ENCODE measurements around the gene ATP9B.

The ATP9B gene

GRCh38 chr18:79199691-79200374 lies 130.6 kb downstream of the ATP9B start (continued):
- TF ChIP-seq, protein P1, sequence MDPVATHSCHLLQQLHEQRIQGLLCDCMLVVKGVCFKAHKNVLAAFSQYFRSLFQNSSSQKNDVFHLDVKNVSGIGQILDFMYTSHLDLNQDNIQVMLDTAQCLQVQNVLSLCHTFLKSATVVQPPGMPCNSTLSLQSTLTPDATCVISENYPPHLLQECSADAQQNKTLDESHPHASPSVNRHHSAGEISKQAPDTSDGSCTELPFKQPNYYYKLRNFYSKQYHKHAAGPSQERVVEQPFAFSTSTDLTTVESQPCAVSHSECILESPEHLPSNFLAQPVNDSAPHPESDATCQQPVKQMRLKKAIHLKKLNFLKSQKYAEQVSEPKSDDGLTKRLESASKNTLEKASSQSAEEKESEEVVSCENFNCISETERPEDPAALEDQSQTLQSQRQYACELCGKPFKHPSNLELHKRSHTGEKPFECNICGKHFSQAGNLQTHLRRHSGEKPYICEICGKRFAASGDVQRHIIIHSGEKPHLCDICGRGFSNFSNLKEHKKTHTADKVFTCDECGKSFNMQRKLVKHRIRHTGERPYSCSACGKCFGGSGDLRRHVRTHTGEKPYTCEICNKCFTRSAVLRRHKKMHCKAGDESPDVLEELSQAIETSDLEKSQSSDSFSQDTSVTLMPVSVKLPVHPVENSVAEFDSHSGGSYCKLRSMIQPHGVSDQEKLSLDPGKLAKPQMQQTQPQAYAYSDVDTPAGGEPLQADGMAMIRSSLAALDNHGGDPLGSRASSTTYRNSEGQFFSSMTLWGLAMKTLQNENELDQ (tag by site-specific recombination; IDR thresholded peaks at IDR 0.05; ENCODE audit: low read depth) = no peak
- TF ChIP-seq ZNF830 (tag by site-specific recombination; IDR thresholded peaks at IDR 0.05; ENCODE audit: low read depth) (no peak), ZNF10 (tag by site-specific recombination; IDR thresholded peaks at IDR 0.05) (no peak)

GRCh38 chr18:79200546-79201268 lies 131.5 kb downstream of the ATP9B start:
- POLR2A ChIA-PET = no interaction called here
- CTCF ChIA-PET = no interaction called here
- Histone ChIP-seq H3K4me1 (ENCODE audit: control insufficient read depth, insufficient read depth, low read length) (no peaks in the 10 kb centered on the region), H3K27ac (ENCODE audit: extremely low read depth, low read depth, low read length) (no peak overlapping the region), H3K4me3 (ENCODE audit: low read depth, low read length) (no peak overlapping the region), H3K9me3 (ENCODE audit: control insufficient read depth, insufficient read depth, low read depth, low read length) (no peaks in the 10 kb centered on the region), H3K36me3 (ENCODE audit: control insufficient read depth in 2 of 2, insufficient read depth in 1 of 2, low read length in 2 of 2) (no peaks in the 10 kb centered on the region; a peak in 1 of 3 replicates)
- TF ChIP-seq ZNF221 (tag by site-specific recombination; IDR thresholded peaks at IDR 0.05; ENCODE audit: borderline replicate concordance) (no peak), ZFP3 (tag by site-specific recombination; IDR thresholded peaks at IDR 0.05; ENCODE audit: low read depth) (no peak), ZNF701 (tag by site-specific recombination; IDR thresholded peaks at IDR 0.05) (no peak), ZNF585B (tag by site-specific recombination; IDR thresholded peaks at IDR 0.05) (no peak), ZNF23 (tag by site-specific recombination; IDR thresholded peaks at IDR 0.05; ENCODE audit: borderline replicate concordance) (no peak), ZNF791 (tag by site-specific recombination; IDR thresholded peaks at IDR 0.05) (no peak), ZNF426 (tag by site-specific recombination; IDR thresholded peaks at IDR 0.05) (no peak), SCRT1 (tag by site-specific recombination; IDR thresholded peaks at IDR 0.05; ENCODE audit: borderline replicate concordance) (no peak), BCL11B (tag by site-specific recombination; IDR thresholded peaks at IDR 0.05; ENCODE audit: low read depth) (no peak)
- TF ChIP-seq, protein P2, sequence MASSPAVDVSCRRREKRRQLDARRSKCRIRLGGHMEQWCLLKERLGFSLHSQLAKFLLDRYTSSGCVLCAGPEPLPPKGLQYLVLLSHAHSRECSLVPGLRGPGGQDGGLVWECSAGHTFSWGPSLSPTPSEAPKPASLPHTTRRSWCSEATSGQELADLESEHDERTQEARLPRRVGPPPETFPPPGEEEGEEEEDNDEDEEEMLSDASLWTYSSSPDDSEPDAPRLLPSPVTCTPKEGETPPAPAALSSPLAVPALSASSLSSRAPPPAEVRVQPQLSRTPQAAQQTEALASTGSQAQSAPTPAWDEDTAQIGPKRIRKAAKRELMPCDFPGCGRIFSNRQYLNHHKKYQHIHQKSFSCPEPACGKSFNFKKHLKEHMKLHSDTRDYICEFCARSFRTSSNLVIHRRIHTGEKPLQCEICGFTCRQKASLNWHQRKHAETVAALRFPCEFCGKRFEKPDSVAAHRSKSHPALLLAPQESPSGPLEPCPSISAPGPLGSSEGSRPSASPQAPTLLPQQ (tag by site-specific recombination; IDR thresholded peaks at IDR 0.05) = no peak

DNA sequence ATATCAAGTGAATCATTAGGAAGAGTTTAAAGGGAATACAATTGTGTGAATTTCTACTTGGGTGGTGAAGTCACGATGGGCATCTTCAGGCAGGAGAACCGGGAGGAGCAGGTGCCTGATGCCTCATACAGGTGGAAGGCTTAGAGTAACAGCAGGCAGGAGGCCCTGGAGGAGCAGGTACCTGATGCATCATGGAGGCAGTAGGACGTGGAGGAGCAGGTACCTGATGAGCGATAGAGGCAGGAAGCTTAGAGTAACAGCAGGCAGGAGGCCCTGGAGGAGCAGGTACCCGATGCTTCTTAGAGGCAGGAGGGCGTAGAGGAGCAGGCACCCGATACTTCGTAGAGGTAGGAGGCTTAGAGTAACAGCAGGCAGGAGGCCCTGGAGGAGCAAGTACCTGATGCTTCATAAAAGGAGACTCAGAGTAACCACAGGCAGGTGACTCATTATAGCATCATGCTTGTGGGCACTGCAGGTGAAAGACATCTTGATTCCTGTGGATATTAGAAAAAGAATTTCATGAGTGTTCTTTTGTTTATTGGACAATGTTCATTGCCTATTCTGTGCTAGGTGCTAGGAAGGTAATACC lies 133.9 kb downstream of the ATP9B start:
- CTCF ChIA-PET = interaction anchor here (0.7 kb wide), 1 partner anchor 32 kb away, joined by 6 read pairs; no protein-coding TSS in a partner anchor
- H3K4me1 ChIP-seq (ENCODE audit: control insufficient read depth, insufficient read depth, low read length) = no peaks in the 10 kb centered on the region
- no peaks in the 10 kb centered on the region for H3K9me3 ChIP-seq (ENCODE audit: control insufficient read depth, insufficient read depth, low read depth, low read length)
- peaks cover 4 to 9% of the 10 kb centered on the region in 2 experiments; a peak in 2 of 3 replicates for H3K36me3 ChIP-seq (ENCODE audit: control insufficient read depth in 2 of 2, insufficient read depth in 1 of 2, low read length in 2 of 2)
- H3K27ac ChIP-seq (ENCODE audit: extremely low read depth, low read depth, low read length) = no peak overlapping the region
- POLR2A ChIA-PET = no interaction called here
- no peak overlapping the region for H3K4me3 ChIP-seq (ENCODE audit: low read depth, low read length)
- no peak for TF ChIP-seq KLF16 (tag by site-specific recombination; IDR thresholded peaks at IDR 0.05)
- TF ChIP-seq, protein P3, sequence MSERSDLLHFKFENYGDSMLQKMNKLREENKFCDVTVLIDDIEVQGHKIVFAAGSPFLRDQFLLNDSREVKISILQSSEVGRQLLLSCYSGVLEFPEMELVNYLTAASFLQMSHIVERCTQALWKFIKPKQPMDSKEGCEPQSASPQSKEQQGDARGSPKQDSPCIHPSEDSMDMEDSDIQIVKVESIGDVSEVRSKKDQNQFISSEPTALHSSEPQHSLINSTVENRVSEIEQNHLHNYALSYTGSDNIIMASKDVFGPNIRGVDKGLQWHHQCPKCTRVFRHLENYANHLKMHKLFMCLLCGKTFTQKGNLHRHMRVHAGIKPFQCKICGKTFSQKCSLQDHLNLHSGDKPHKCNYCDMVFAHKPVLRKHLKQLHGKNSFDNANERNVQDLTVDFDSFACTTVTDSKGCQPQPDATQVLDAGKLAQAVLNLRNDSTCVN (tag by site-specific recombination; optimal IDR thresholded peaks at IDR 0.05) = no peak
- TF ChIP-seq, protein P1 (tag by site-specific recombination; IDR thresholded peaks at IDR 0.05; ENCODE audit: low read depth) = no peak
- TF ChIP-seq, protein P4, sequence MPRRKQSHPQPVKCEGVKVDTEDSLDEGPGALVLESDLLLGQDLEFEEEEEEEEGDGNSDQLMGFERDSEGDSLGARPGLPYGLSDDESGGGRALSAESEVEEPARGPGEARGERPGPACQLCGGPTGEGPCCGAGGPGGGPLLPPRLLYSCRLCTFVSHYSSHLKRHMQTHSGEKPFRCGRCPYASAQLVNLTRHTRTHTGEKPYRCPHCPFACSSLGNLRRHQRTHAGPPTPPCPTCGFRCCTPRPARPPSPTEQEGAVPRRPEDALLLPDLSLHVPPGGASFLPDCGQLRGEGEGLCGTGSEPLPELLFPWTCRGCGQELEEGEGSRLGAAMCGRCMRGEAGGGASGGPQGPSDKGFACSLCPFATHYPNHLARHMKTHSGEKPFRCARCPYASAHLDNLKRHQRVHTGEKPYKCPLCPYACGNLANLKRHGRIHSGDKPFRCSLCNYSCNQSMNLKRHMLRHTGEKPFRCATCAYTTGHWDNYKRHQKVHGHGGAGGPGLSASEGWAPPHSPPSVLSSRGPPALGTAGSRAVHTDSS (tag by site-specific recombination; IDR thresholded peaks at IDR 0.05) = no peak
- TF ChIP-seq ZSCAN16 (tag by site-specific recombination; IDR thresholded peaks at IDR 0.05) = no peak
- TF ChIP-seq ZNF561 (tag by site-specific recombination; IDR thresholded peaks at IDR 0.05; ENCODE audit: borderline replicate concordance) = no peak
- TF ChIP-seq HIC1 (tag by site-specific recombination; IDR thresholded peaks at IDR 0.05) = no peak

Measured in HEK293 (cell line).